Left ventricle myocardium inferior (tissue), 1 donor: ENCODE results near the gene CHCHD6. TPM values are rescaled to one million over a fixed set of nuclear protein-coding genes. Genes with fewer than 3 reads are reported as not detected.
A peak's percentile ranks its signal among the peaks of the same experiment; 100 is the strongest.

Source experiments
- DNase-seq: peaks from one replicate; pipeline ENCODE4 v3.0.0-alpha.2; 2020
- H3K27ac ChIP-seq: fragments of 200-600 bp; replicated peaks from 2 replicates; pipeline ENCODE4 v1.8.0; 2021
- H3K27me3 ChIP-seq: fragments of 200-600 bp; 2 replicates; pipeline ENCODE4 v1.8.0; 2021; ENCODE audit warnings: low read depth
- H3K36me3 ChIP-seq: fragments of 200-600 bp; 2 replicates; pipeline ENCODE4 v1.8.0; 2021
- H3K4me1 ChIP-seq: fragments of 200-600 bp; 2 replicates; pipeline ENCODE4 v1.8.0; 2021
- H3K4me3 ChIP-seq: fragments of 200-600 bp; 2 replicates; pipeline ENCODE4 v1.8.0; 2021; ENCODE audit warnings: mild to moderate bottlenecking, moderate library complexity
- H3K9me3 ChIP-seq: fragments of 200-600 bp; replicated peaks from 2 replicates; pipeline ENCODE4 v1.8.0; 2021
- CTCF ChIP-seq: fragments of 200-600 bp; IDR thresholded peaks from 2 replicates; pipeline ENCODE4 v1.8.0; 2021; ENCODE audit warnings: antibody characterized with exemption, mild to moderate bottlenecking, borderline replicate concordance
- intact Hi-C: fragments of 100-400 bp; cut with micrococcal nuclease; formaldehyde crosslinking; loops from one replicate; pipeline ENCODE4 v1.11.0; 2022
- total RNA-seq: library from RNA; stranded (reverse); fragmentation: NEBNext Ultra II Directional; extraction: Animal tissue kit (Norgen Biotek cat#: 25700); gene quantifications from one replicate; pipeline ENCODE4 v1.2.1, GENCODE V29; 2021
- donor health status: DM: no; HTN: yes; CAD: no; lungs with severe emphysema.

Gene CHCHD6
- total RNA-seq, 1 donor from 2014 or later, result 10.1 TPM

- intact Hi-C loops, result no loop called here
- TF ChIP-seq CTCF, result no peak
- Histone ChIP-seq H3K4me1 (peaks cover 14% of the 10 kb centered on the region), H3K4me3 (no peak overlapping the region), H3K27ac (no peak overlapping the region), H3K9me3 (no peaks in the 10 kb centered on the region), H3K36me3 (no peaks in the 10 kb centered on the region), H3K27me3 (no peaks in the 10 kb centered on the region)
- DNase-seq, result peak; percentile 2
Measured at GRCh38 chr3:126952983-126953660, 249.1 kb downstream of the CHCHD6 start.

- Histone ChIP-seq H3K27me3 (no peaks in the 10 kb centered on the region), H3K4me3 (no peak overlapping the region), H3K36me3 (no peaks in the 10 kb centered on the region), H3K27ac (no peak overlapping the region), H3K9me3 (no peaks in the 10 kb centered on the region), H3K4me1 (peaks cover 4% of the 10 kb centered on the region)
- TF ChIP-seq CTCF, result no peak
- intact Hi-C loops, result no loop called here
- peak; percentile 3 for DNase-seq
Measured at GRCh38 chr3:126954141-126954842, 250.3 kb downstream of the CHCHD6 start.

- Histone ChIP-seq H3K4me1 (peaks cover under 1% of the 10 kb centered on the region), H3K36me3 (no peaks in the 10 kb centered on the region), H3K27me3 (no peaks in the 10 kb centered on the region), H3K9me3 (no peaks in the 10 kb centered on the region), H3K27ac (no peak overlapping the region), H3K4me3 (no peak overlapping the region)
- TF ChIP-seq CTCF, result no peak
- DNase-seq, result peak; percentile 3
- intact Hi-C loops, result no loop called here
Measured at GRCh38 chr3:126955004-126955790, 251.2 kb downstream of the CHCHD6 start.

GRCh38 chr3:126956361-126956760 lies 252.3 kb downstream of the CHCHD6 start:
- Histone ChIP-seq H3K27ac (no peak overlapping the region), H3K9me3 (no peaks in the 10 kb centered on the region), H3K4me1 (peaks cover 12% of the 10 kb centered on the region), H3K27me3 (no peaks in the 10 kb centered on the region), H3K36me3 (no peaks in the 10 kb centered on the region), H3K4me3 (no peak overlapping the region)
- intact Hi-C loops, result no loop called here
- DNase-seq, result peak; percentile 1
- no peak for TF ChIP-seq CTCF

GRCh38 chr3:126956866-126957650 lies 253.0 kb downstream of the CHCHD6 start:
- Histone ChIP-seq H3K27ac (no peak overlapping the region), H3K36me3 (no peaks in the 10 kb centered on the region), H3K9me3 (no peaks in the 10 kb centered on the region), H3K27me3 (no peaks in the 10 kb centered on the region), H3K4me3 (no peak overlapping the region), H3K4me1 (peaks cover 19% of the 10 kb centered on the region)
- intact Hi-C loops, result no loop called here
- no peak for TF ChIP-seq CTCF
- DNase-seq, result peak; percentile 8
